G401.6 (cell line): ENCODE measurements around the gene KLF11.

Experiments
- FAIRE-seq: peaks from 2 replicates; lab custom pipeline; 2012; peaks lifted over from hg19 to GRCh38; lab: Jason Lieb, UNC

KLF11 gene

GRCh38 chr2:10043906-10044601 lies 704 bp downstream of the KLF11 start:
- FAIRE-seq = no peak

GRCh38 chr2:10045561-10046355 lies 2.4 kb downstream of the KLF11 start:
- FAIRE-seq = no peak

GRCh38 chr2:10046931-10047330 lies 3.6 kb downstream of the KLF11 start:
- no peak for FAIRE-seq

GRCh38 chr2:10047616-10048500 lies 4.5 kb downstream of the KLF11 start:
- FAIRE-seq = no peak

GRCh38 chr2:10048501-10049171 lies 5.3 kb downstream of the KLF11 start:
- peak; percentile 98 for FAIRE-seq

- FAIRE-seq = no peak
These were observed 8.9 kb downstream of the KLF11 start for GRCh38 chr2:10052216-10052615.

GRCh38 chr2:10053351-10053750 lies 10.0 kb downstream of the KLF11 start:
- FAIRE-seq = no peak

- no peak for FAIRE-seq
These were observed 11.1 kb downstream of the KLF11 start for GRCh38 chr2:10054424-10054823.

- FAIRE-seq = no peak
These were observed 11.6 kb downstream of the KLF11 start for GRCh38 chr2:10054976-10055375.

- FAIRE-seq = no peak
These were observed 13.1 kb downstream of the KLF11 start for GRCh38 chr2:10056439-10056838.

GRCh38 chr2:10057231-10058107 lies 14.1 kb downstream of the KLF11 start:
- no peak for FAIRE-seq

GRCh38 chr2:10058251-10059015 lies 15.1 kb downstream of the KLF11 start:
- FAIRE-seq = no peak

- no peak for FAIRE-seq
These were observed 15.6 kb downstream of the KLF11 start for GRCh38 chr2:10059016-10059351.

GRCh38 chr2:10059552-10060335 lies 16.4 kb downstream of the KLF11 start:
- no peak for FAIRE-seq

- FAIRE-seq = no peak
These were observed 18.0 kb downstream of the KLF11 start for GRCh38 chr2:10061221-10061925.

GRCh38 chr2:10062931-10063365 lies 19.6 kb downstream of the KLF11 start:
- FAIRE-seq = no peak

- no peak for FAIRE-seq
These were observed 20.2 kb downstream of the KLF11 start for GRCh38 chr2:10063566-10063965.

- FAIRE-seq = no peak
These were observed 21.8 kb downstream of the KLF11 start for GRCh38 chr2:10064932-10065772.
